Subcutaneous adipose tissue (tissue), 4 donors: Measurements from ENCODE around the gene TRIP12. TPM values are rescaled to one million over a fixed set of nuclear protein-coding genes. Genes with fewer than 3 reads are reported as not detected.

Experiments used
- total RNA-seq, 4 donors: library from RNA; depleted of rRNA; stranded (reverse); fragments of >200 nt; gene quantifications; one replicate each; pipeline ENCODE4 v1.1.0, GENCODE V29; 2016
- TF ChIP-seq, protein P1 (sequence below): fragments of 450-650 bp; IDR thresholded peaks from one replicate; pipeline ENCODE4 v1.5.1; 2016; ENCODE audit warnings: low read depth, mild to moderate bottlenecking, control low read depth, antibody characterized with exemption, moderate library complexity

Gene TRIP12
- total RNA-seq, 4 donors from 2014 or later, result 202 to 249 (median 216) TPM

DNA sequence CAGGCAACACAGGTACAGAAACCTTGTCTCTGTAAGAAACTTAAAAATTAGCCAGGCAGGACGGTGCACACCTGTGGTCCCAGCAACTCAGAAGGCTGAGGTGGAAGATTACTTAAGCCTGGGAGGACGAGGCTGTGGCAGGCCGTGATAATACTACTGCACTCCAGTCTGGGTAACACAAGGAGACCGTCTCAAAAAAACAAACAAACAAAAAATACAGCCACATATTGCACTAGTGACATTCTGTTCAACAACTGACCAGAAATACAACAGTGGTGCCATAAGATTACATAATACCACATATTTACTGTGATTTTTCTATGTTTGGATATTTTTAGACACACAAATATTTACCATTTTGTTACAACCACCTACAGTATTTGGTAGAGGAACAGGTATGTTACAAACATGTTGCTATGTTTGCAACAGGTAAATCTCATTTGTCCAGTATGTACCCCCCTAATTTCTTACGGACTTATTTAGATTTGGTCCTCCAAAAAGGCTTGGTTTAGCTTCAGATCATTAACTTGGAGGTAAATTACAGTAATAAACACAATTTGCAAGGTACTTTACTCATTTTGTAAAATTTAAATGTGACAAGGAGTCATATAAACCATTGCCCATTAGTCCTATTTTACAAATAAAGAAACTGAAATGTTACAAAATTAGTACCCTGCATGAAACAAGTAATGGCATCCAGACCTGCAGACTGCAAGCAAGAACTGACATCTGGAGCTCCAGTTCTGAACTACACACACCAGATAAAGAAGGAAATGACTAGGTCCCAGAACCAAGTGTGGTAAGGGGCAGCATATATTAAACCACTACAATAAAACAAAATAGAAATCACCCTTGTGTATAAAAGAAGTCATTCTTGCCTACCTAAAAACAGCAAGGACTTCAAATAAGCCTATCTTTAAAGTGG lies 36.8 kb downstream of the TRIP12 start:
- TF ChIP-seq, protein P1, sequence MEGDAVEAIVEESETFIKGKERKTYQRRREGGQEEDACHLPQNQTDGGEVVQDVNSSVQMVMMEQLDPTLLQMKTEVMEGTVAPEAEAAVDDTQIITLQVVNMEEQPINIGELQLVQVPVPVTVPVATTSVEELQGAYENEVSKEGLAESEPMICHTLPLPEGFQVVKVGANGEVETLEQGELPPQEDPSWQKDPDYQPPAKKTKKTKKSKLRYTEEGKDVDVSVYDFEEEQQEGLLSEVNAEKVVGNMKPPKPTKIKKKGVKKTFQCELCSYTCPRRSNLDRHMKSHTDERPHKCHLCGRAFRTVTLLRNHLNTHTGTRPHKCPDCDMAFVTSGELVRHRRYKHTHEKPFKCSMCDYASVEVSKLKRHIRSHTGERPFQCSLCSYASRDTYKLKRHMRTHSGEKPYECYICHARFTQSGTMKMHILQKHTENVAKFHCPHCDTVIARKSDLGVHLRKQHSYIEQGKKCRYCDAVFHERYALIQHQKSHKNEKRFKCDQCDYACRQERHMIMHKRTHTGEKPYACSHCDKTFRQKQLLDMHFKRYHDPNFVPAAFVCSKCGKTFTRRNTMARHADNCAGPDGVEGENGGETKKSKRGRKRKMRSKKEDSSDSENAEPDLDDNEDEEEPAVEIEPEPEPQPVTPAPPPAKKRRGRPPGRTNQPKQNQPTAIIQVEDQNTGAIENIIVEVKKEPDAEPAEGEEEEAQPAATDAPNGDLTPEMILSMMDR, result no peak

DNA sequence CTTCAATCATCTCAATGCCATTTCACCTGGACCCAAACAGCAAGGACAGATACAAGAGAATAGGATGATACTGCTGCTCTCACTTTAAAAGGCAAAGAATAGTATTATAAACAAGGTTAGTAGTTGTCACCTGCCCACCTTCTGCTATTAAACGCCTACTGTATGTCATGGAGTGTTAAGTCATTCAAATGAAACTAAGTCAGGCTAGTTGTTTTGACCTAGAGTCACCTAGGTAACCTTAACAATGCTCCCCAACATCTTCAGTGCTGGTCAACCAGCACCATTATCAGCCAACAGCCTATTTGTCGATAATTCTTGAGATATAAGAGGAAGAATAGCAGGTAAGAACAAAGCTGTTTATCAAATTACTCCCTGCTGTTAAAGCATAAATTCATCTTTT lies 39.2 kb downstream of the TRIP12 start:
- TF ChIP-seq, protein P1, result no peak

DNA sequence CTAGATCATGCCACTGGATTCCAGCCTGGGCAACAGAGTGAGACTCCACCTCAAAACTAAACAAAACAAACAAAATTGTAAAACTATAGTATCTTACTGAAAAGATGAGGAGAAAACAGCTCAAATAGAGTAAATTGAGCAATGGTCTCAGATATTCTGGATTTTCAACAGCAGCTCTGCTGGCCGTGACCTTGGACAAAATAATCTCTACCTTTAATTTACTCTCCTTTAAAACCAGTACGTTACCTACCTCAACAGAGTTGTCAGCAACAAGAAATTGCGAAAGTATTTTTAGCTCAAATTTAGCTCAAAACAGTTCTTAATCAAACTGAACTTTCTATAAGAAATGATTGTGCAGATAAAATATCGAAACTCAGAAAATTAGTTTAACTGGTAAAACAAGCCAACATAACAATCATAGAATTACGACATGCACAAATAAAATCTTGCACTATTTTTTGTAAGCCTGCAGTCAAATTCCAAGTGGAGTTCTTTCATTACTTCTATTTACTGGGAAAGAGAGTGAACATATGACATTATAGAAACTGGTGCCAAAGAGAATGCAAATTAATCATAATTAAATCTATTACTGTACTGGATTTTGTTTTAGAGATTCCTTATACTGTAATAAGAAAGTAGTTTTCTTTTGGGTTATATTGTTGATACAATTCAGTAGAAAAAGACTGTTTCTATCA lies 40.8 kb downstream of the TRIP12 start:
- TF ChIP-seq, protein P1, result no peak

DNA sequence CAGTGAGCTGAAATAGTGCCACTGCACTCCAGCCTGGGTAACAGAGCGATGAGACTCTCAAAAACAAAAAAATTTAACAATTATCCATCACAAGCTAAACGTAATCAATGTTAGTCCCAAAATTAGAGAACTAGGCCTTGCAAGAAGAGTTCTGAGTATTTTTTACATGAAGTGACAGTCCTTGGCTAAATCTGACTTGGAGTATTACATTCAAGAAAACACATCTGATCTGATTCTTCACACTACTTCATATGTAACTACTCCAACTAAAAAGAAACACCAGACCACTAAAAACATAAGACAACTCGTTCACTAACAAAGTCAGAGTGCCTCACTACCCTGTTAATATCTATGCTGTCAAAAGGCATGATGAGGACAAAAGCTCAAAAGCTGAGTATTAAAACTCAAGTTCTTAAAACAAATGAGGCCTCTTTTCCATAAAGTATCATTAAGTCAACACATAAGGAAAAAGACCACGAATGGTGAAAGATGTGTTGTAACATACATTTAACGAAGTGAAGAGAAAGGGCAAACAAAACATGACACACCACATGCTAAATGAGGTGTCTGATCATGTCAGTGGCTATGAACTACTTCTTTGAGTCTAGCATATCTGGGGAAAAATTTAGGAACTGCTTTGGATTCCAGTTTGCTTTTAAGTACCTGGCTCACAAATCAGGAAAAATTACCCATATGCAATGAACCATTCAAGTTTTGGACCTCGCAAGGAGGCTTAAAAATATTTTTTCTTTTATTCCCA lies 42.4 kb downstream of the TRIP12 start:
- TF ChIP-seq, protein P1, result no peak

DNA sequence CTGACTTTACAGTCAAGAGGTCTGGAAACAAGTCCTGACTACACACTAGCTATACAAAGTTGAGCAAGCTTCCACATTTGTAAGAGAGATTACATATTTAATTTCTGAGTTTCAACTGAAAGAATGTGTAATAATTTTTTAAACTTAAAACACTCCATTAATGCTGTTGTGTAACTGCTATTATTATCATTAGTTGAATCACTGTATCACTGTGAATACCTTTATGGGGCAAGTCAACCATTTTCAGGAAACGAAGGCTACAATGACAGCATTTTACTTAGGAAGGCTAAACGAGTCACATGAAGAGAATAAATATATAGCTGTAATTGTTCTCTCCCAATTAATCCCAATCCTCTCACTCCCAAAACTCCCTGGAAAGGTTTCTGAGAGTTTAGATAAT lies 46.3 kb downstream of the TRIP12 start:
- TF ChIP-seq, protein P1, result no peak

DNA sequence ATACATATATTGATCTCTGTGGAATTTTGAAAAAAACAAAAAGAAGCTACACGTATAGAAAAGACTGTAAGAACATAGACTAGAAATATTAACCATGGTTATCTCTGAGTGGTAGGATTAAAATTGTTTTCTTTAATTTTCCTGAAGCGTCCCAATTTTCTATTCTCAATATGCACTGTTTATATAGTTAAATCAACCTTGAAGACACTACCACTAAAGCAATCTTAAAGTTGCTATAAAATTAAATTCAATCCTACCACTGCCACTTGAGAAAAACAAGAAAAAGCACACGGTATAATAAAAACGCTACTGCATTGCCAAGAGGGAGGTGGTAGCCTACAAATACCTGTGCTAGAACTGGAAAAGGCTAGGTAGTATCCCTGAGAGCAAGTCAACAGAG lies 47.2 kb downstream of the TRIP12 start:
- TF ChIP-seq, protein P1, result no peak
